Stomach (tissue), 9 donors: Measurements from ENCODE around the gene GMNC. TPM values are rescaled to one million over a fixed set of nuclear protein-coding genes. Genes with fewer than 3 reads are reported as not detected.

ENCODE experiments used
- DNase-seq, 2 donors: peaks; one replicate each; pipeline versions ENCODE4 v3.0.0 to v3.0.0-alpha.2; 2013 to 2019
- H3K27ac ChIP-seq, 5 donors: fragments of 200-600 bp in 4 of 5; sonication (generic) in 4 of 5; one replicate each; pipeline ENCODE4 v1.5.1; 2013 to 2019; ENCODE audit warnings: mild to moderate bottlenecking in 1 of 5, moderate library complexity in 1 of 5
- H3K27me3 ChIP-seq, 3 donors: fragments of 200-600 bp; sonication (generic); one replicate each; pipeline ENCODE4 v1.5.1; 2017 to 2019; ENCODE audit warnings: mixed run types in 1 of 3
- H3K36me3 ChIP-seq, 4 donors: fragments of 200-600 bp; sonication (generic); 1 replicate in 3 of 4; 2 replicates in 1 of 4; pipeline ENCODE4 v1.5.1; 2016 to 2019
- H3K4me1 ChIP-seq, 4 donors: fragments of 200-600 bp; sonication (generic); one replicate each; pipeline ENCODE4 v1.5.1; 2016 to 2019
- H3K4me3 ChIP-seq, 4 donors: fragments of 200-600 bp; sonication (generic) in 3 of 4; one replicate each; pipeline ENCODE4 v1.5.1; 2016 to 2019; ENCODE audit warnings: mild to moderate bottlenecking in 1 of 4
- H3K9me3 ChIP-seq, 4 donors: fragments of 200-600 bp; sonication (generic); one replicate each; pipeline ENCODE4 v1.5.1; 2016 to 2019
- EP300 ChIP-seq: sonication (generic); formaldehyde crosslinking; IDR thresholded peaks from one replicate; pipeline ENCODE4 v1.6.1; 2017; ENCODE audit warnings: antibody characterized with exemption
- POLR2A ChIP-seq, 4 donors: fragments of 450-650 bp; IDR thresholded peaks; one replicate each; pipeline ENCODE4 v1.6.1; 2016; ENCODE audit warnings: antibody characterized with exemption in 4 of 4, control low read depth in 2 of 4, mild to moderate bottlenecking in 1 of 4, moderate library complexity in 1 of 4
- POLR2AphosphoS5 ChIP-seq, 3 donors: sonication (generic); formaldehyde crosslinking; IDR thresholded peaks; one replicate each; pipeline ENCODE4 v1.6.1; 2016; ENCODE audit warnings: antibody characterized with exemption in 3 of 3
- whole genome bisulfite sequencing, 5 donors: extraction: QIAGEN DNeasy Blood & Tissue Kit in 3 of 5; methylation state at CpG; one replicate each; pipeline versions ENCODE4 v1.1.5 to v1.1.7; 2013 to 2018; 5-methylcytosine and 5-hydroxymethylcytosine counted together
- intact Hi-C: fragments of 100-400 bp; cut with DNase I; formaldehyde crosslinking; loops from one replicate; pipeline ENCODE4 v1.15.1; 2023; ENCODE audit warnings: low total_unique reads
- polyA plus RNA-seq, 3 donors: library from polyadenylated mRNA; stranded (reverse); fragments of 200-250 nt; gene quantifications; one replicate each; pipeline ENCODE4 v1.2.3, GENCODE V29; 2013
- total RNA-seq, 5 donors: library from RNA; depleted of rRNA; stranded (reverse); fragments of >200 nt; gene quantifications; one replicate each; pipeline versions ENCODE4 v1.1.0 to v1.2.3, GENCODE V29; 2014 to 2016
- TF ChIP-seq, protein P1 (sequence below), 7 experiments: fragments of 450-650 bp in 4 of 7; fragments of 200-600 bp in 3 of 7; sonication (generic) in 3 of 7; IDR thresholded peaks; one replicate each; pipeline ENCODE4 v1.5.1; 2016 to 2019; ENCODE audit warnings: antibody characterized with exemption in 7 of 7, control low read depth in 2 of 7, mild to moderate bottlenecking in 1 of 7
- donor health status: healthy with polysubstance abuse.
- donor health status: Bipolar disorder and iron deficiency.
- donor health status: healthy.

GMNC gene
- total and polyA plus RNA-seq, 8 donors, result 0.18 to 1.0 TPM; not detected in 6

DNA sequence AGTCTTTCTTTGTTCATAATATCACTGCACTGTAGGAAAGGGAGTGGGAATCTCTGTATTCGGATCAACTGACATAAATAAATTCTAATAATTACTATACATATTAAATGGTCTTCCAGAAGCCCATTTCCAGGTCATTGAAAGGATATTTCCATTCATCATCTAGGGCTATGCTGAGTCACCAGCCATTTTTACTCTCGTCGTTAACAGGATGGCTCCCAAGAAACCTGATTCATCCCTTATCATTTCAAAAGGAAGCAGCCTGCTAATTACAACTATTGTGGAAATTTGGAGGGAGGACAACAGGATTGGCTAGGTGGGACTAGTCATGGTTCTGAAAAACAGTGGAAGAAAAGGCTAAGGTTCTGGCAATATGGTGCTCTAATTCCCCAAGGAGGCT lies 13.6 kb downstream of the GMNC start:
- H3K27ac ChIP-seq, result no peak overlapping the region
- no peak overlapping the region for H3K4me3 ChIP-seq
- TF ChIP-seq EP300 (no peak), POLR2AphosphoS5 (IDR thresholded peaks at IDR 0.05) (no peak), POLR2A (IDR thresholded peaks at IDR 0.05) (no peak)
- TF ChIP-seq, protein P1, sequence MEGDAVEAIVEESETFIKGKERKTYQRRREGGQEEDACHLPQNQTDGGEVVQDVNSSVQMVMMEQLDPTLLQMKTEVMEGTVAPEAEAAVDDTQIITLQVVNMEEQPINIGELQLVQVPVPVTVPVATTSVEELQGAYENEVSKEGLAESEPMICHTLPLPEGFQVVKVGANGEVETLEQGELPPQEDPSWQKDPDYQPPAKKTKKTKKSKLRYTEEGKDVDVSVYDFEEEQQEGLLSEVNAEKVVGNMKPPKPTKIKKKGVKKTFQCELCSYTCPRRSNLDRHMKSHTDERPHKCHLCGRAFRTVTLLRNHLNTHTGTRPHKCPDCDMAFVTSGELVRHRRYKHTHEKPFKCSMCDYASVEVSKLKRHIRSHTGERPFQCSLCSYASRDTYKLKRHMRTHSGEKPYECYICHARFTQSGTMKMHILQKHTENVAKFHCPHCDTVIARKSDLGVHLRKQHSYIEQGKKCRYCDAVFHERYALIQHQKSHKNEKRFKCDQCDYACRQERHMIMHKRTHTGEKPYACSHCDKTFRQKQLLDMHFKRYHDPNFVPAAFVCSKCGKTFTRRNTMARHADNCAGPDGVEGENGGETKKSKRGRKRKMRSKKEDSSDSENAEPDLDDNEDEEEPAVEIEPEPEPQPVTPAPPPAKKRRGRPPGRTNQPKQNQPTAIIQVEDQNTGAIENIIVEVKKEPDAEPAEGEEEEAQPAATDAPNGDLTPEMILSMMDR (IDR thresholded peaks at IDR 0.05), result no peak
- H3K9me3 ChIP-seq, result no peaks in the 10 kb centered on the region
- intact Hi-C loops, result no loop called here
- no peak for DNase-seq
- 80 to 86% (median 82%) methylated on average over 3 of the region's 3 CpGs for WGBS, 5 donors
- H3K4me1 ChIP-seq, result no peaks in the 10 kb centered on the region
- no peaks in the 10 kb centered on the region for H3K27me3 ChIP-seq
- no peaks in the 10 kb centered on the region for H3K36me3 ChIP-seq

DNA sequence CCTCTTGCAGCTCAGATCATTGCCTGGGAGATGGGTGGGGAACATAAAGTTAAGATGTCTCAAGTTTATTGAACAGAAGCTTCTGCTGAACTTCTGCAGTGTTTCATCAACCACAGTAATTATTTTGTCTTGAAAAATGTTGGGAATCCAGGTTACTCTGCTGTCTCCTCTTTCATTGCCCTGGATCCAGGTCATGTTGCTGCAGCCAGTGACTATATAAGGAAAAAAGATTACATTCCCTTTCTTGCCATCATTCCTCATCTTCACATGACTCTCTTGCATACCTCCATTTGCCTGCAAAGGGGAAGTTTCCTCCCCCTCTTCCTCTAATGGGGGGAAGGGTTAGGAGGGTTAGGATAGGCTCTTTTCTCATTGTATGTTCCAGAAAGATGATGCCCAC lies 15.1 kb downstream of the GMNC start:
- Histone ChIP-seq H3K4me3 (no peak overlapping the region), H3K36me3 (no peaks in the 10 kb centered on the region), H3K27ac (no peak overlapping the region), H3K9me3 (no peaks in the 10 kb centered on the region), H3K4me1 (no peaks in the 10 kb centered on the region), H3K27me3 (no peaks in the 10 kb centered on the region)
- no peak for TF ChIP-seq POLR2AphosphoS5 (IDR thresholded peaks at IDR 0.05)
- TF ChIP-seq EP300, result no peak
- TF ChIP-seq, protein P1 (IDR thresholded peaks at IDR 0.05), result no peak
- no peak for TF ChIP-seq POLR2A (IDR thresholded peaks at IDR 0.05)
- no peak for DNase-seq
- intact Hi-C loops, result no loop called here

DNA sequence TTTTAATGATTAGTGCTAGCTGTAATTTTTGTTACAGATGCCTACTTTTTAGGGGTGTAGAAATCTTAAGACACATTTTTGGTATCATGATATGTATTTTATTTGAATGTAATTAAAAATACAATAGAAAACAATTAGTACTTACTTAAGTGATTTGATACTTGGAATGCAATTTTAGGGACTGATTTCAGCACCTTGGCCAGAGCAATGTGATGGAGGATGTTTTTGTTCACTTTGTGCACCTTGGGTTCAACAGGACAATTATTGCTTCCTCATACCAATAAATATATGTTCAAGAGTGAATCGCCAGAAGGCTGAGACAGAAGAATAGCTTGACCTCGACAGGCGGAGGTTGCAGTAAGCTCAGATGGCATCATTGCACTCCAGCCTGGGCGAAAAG lies 22.3 kb downstream of the GMNC start:
- Histone ChIP-seq H3K27ac (no peak overlapping the region), H3K9me3 (no peaks in the 10 kb centered on the region), H3K4me3 (no peak overlapping the region), H3K36me3 (no peaks in the 10 kb centered on the region), H3K27me3 (no peaks in the 10 kb centered on the region), H3K4me1 (no peaks in the 10 kb centered on the region)
- TF ChIP-seq, protein P1 (IDR thresholded peaks at IDR 0.05), result no peak
- TF ChIP-seq EP300, result no peak
- no peak for TF ChIP-seq POLR2AphosphoS5 (IDR thresholded peaks at IDR 0.05)
- TF ChIP-seq POLR2A (IDR thresholded peaks at IDR 0.05), result no peak
- WGBS, 5 donors, result 53 to 66% (median 63%) methylated on average over 4 of the region's 4 CpGs
- peak in 1 of 2 donors; percentile 7 for DNase-seq
- intact Hi-C loops, result no loop called here

DNA sequence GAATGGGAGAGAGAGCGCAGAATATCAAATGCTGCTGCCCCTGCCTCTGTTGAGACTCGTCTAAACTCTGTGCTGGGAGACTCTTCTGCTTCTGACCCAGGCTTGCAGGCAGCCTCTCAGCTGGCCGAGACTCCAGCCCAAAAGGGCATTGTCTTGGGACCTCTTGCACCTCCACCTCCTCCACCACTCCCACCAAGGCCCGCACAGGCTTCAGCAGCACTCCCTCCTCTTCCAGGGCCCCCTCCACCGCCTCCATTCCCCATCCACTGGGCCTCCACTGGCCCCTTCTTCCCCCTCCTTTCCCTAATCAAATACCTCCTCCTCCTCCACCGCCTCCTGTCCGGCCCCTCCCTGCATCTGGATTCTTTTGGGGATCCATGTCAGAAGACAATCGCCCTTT lies 31.3 kb downstream of the GMNC start:
- H3K4me1 ChIP-seq, result no peaks in the 10 kb centered on the region
- H3K27ac ChIP-seq, result no peak overlapping the region
- H3K36me3 ChIP-seq, result no peaks in the 10 kb centered on the region
- no peak for DNase-seq
- no peak for TF ChIP-seq EP300
- TF ChIP-seq POLR2A (IDR thresholded peaks at IDR 0.05), result no peak
- TF ChIP-seq, protein P1 (IDR thresholded peaks at IDR 0.05), result no peak
- no peak for TF ChIP-seq POLR2AphosphoS5 (IDR thresholded peaks at IDR 0.05)
- WGBS, 5 donors, result 77 to 85% (median 81%) methylated on average over 8 of the region's 8 CpGs
- H3K27me3 ChIP-seq, result no peaks in the 10 kb centered on the region
- intact Hi-C loops, result no loop called here
- H3K4me3 ChIP-seq, result no peak overlapping the region
- H3K9me3 ChIP-seq, result no peaks in the 10 kb centered on the region
